Uterus (tissue), 4 donors: Measurements from ENCODE around the gene PAFAH2. TPM values are rescaled to one million over a fixed set of nuclear protein-coding genes. Genes with fewer than 3 reads are reported as not detected.
"Not testable (repeated sequence)": the region's sequence is repeated elsewhere in the genome, so short reads cannot be mapped to it uniquely, and the experiment has no call there.

Experiments
- DNase-seq, 2 donors: peaks; one replicate each; pipeline ENCODE4 v3.0.0-alpha.2; 2019 to 2020
- H3K27ac ChIP-seq, 2 donors: fragments of 200-600 bp; sonication (generic); 1 replicate in 1 of 2; 2 replicates in 1 of 2; pipeline ENCODE4 v1.5.1; 2016 to 2018
- H3K27me3 ChIP-seq, 2 donors: fragments of 200-600 bp; sonication (generic); one replicate each; pipeline ENCODE4 v1.5.1; 2018 to 2019; ENCODE audit warnings: control low read depth in 1 of 2
- H3K36me3 ChIP-seq, 2 donors: fragments of 200-600 bp; sonication (generic); one replicate each; pipeline ENCODE4 v1.5.1; 2019; ENCODE audit warnings: control low read depth in 1 of 2
- H3K4me1 ChIP-seq, 2 donors: fragments of 200-600 bp; sonication (generic); one replicate each; pipeline ENCODE4 v1.5.1; 2018 to 2019; ENCODE audit warnings: control low read depth in 1 of 2
- H3K4me3 ChIP-seq, 2 donors: fragments of 200-600 bp; sonication (generic); 1 replicate in 1 of 2; 2 replicates in 1 of 2; pipeline ENCODE4 v1.5.1; 2018 to 2019; ENCODE audit warnings: mild to moderate bottlenecking in 1 of 2
- H3K9me3 ChIP-seq, 2 donors: fragments of 200-600 bp; sonication (generic); one replicate each; pipeline ENCODE4 v1.5.1; 2019; ENCODE audit warnings: control low read depth in 1 of 2
- CTCF ChIP-seq, 4 experiments: fragments of 200-600 bp in 2 of 4; fragments of 450-650 bp in 2 of 4; sonication (generic) in 2 of 4; IDR thresholded peaks; one replicate each; pipeline ENCODE4 v1.5.1; 2016 to 2019; ENCODE audit warnings: antibody characterized with exemption in 4 of 4, mild to moderate bottlenecking in 2 of 4, moderate library complexity in 1 of 4
- POLR2A ChIP-seq, 2 donors: fragments of 450-650 bp; IDR thresholded peaks; one replicate each; pipeline ENCODE4 v1.6.1; 2016; ENCODE audit warnings: antibody characterized with exemption in 2 of 2, mild to moderate bottlenecking in 1 of 2, moderate library complexity in 1 of 2
- intact Hi-C: fragments of 100-400 bp; cut with DNase I; formaldehyde crosslinking; loops from one replicate; pipeline ENCODE4 v1.15.1; 2023; ENCODE audit warnings: low total_unique reads
- total RNA-seq, 4 donors: library from RNA; depleted of rRNA in 3 of 4; stranded (reverse); fragments of >200 nt in 3 of 4; gene quantifications; one replicate each; pipeline versions ENCODE4 v1.1.0 to v1.2.4, GENCODE V29; 2014 to 2023
- donor health status: DM: yes; HTN: yes; CAD: no.

The PAFAH2 gene
- total RNA-seq, 4 donors from 2014 or later: 6.2 to 12.3 (median 9.2) TPM

- no peak for TF ChIP-seq CTCF (IDR thresholded peaks at IDR 0.05)
- H3K9me3 ChIP-seq: no peaks in the 10 kb centered on the region
- no peak overlapping the region for H3K4me3 ChIP-seq
- peak in 1 of 2 donors; percentile 27 for DNase-seq
- no peaks in the 10 kb centered on the region for H3K36me3 ChIP-seq
- no peaks in the 10 kb centered on the region for H3K4me1 ChIP-seq
- intact Hi-C loops: no loop called here
- H3K27me3 ChIP-seq: no peaks in the 10 kb centered on the region
- H3K27ac ChIP-seq: peak overlapping the region; percentile 57 to 72
Measured at GRCh38 chr1:25933479-25934365, 64.1 kb downstream of the PAFAH2 start.

GRCh38 chr1:25932811-25933400 lies 65.0 kb downstream of the PAFAH2 start:
- H3K4me3 ChIP-seq, H3K36me3 ChIP-seq, H3K4me1 ChIP-seq, H3K27me3 ChIP-seq, intact Hi-C loops, H3K9me3 ChIP-seq, DNase-seq: not testable (repeated sequence)
- peak overlapping the region; percentile 57 to 72 for H3K27ac ChIP-seq

GRCh38 chr1:25932321-25932720 lies 65.5 kb downstream of the PAFAH2 start:
- no peak overlapping the region for H3K27ac ChIP-seq
- no peak for DNase-seq
- no peak overlapping the region for H3K4me3 ChIP-seq
- H3K36me3 ChIP-seq: no peaks in the 10 kb centered on the region
- no peaks in the 10 kb centered on the region for H3K9me3 ChIP-seq
- no peak for TF ChIP-seq POLR2A (IDR thresholded peaks at IDR 0.05)
- TF ChIP-seq CTCF (IDR thresholded peaks at IDR 0.05): no peak
- H3K27me3 ChIP-seq: no peaks in the 10 kb centered on the region
- H3K4me1 ChIP-seq: no peaks in the 10 kb centered on the region
- intact Hi-C loops: no loop called here

GRCh38 chr1:25929016-25929415 lies 68.8 kb downstream of the PAFAH2 start:
- H3K36me3 ChIP-seq: no peaks in the 10 kb centered on the region
- H3K27me3 ChIP-seq: no peaks in the 10 kb centered on the region
- intact Hi-C loops: no loop called here
- no peak overlapping the region for H3K4me3 ChIP-seq
- no peak for TF ChIP-seq CTCF (IDR thresholded peaks at IDR 0.05)
- TF ChIP-seq POLR2A (IDR thresholded peaks at IDR 0.05): no peak
- H3K27ac ChIP-seq: no peak overlapping the region
- H3K4me1 ChIP-seq: no peaks in the 10 kb centered on the region
- H3K9me3 ChIP-seq: no peaks in the 10 kb centered on the region
- DNase-seq: no peak

GRCh38 chr1:25927521-25928265 lies 70.2 kb downstream of the PAFAH2 start:
- H3K36me3 ChIP-seq: no peaks in the 10 kb centered on the region
- no peaks in the 10 kb centered on the region for H3K4me1 ChIP-seq
- no peak overlapping the region for H3K27ac ChIP-seq
- intact Hi-C loops: no loop called here
- DNase-seq: no peak
- H3K9me3 ChIP-seq: no peaks in the 10 kb centered on the region
- H3K4me3 ChIP-seq: no peak overlapping the region
- TF ChIP-seq CTCF (IDR thresholded peaks at IDR 0.05): no peak
- TF ChIP-seq POLR2A (IDR thresholded peaks at IDR 0.05): no peak
- no peaks in the 10 kb centered on the region for H3K27me3 ChIP-seq
